ENCODE measurements around the gene SHC2. TPM values are rescaled to one million over a fixed set of nuclear protein-coding genes. Genes with fewer than 3 reads are reported as not detected.

Gene SHC2
- total and polyA plus RNA-seq, 2 donors (not counting 3 experiments of a cell fraction or from before 2014, with no cell fraction given): 7.5 to 11.8 TPM

DNA sequence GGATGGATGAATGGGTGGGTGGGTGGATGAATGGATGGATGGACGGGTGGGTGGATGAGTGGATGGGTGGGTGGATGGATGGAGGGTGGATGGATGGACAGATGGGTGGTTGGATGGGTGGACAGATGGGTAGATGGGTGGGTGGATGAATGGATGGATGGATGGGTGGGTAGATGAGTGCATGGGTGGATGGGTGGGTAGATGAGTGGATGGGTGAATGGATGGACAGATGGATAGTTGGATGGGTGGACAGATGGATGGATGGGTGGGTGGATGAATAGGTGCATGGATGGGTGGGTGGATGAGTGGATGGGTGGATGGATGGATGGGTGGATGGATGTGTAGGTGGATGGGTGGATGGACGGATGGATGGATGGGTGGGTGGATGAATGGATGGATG lies 17.8 kb downstream of the SHC2 start:
- no peaks in the 10 kb centered on the region for H3K27me3 ChIP-seq (ENCODE audit: control insufficient read depth in 2 of 2, insufficient read depth in 2 of 2, low read length in 2 of 2)
- DNase-seq (ENCODE audit: low read depth, low spot score) (no peak), FAIRE-seq (no peak)
- CTCF ChIA-PET: no interaction called here
- no peaks in the 10 kb centered on the region for H4K20me1 ChIP-seq (replicated peaks; ENCODE audit: control insufficient read depth, extremely low read depth, insufficient read depth, low read length)
- H3K9me3 ChIP-seq (replicated peaks; ENCODE audit: control insufficient read depth, insufficient read depth, low read length): no peaks in the 10 kb centered on the region
- no peaks in the 10 kb centered on the region for H3K4me1 ChIP-seq (ENCODE audit: control insufficient read depth, extremely low read depth, insufficient read depth, low read length)
- no peaks in the 10 kb centered on the region for H3K36me3 ChIP-seq (ENCODE audit: control insufficient read depth in 2 of 2, extremely low read depth in 1 of 2, insufficient read depth in 2 of 2, low read length in 2 of 2)
- no peak overlapping the region for H3K4me3 ChIP-seq (replicated peaks in 1 of 3; ENCODE audit: insufficient read depth in 1 of 3, low read depth in 1 of 3, low read length in 3 of 3)
- H3K27ac ChIP-seq (ENCODE audit: insufficient read depth, low read depth, low read length): no peak overlapping the region
- H3K4me2 ChIP-seq (ENCODE audit: insufficient read depth, low read length): no peak overlapping the region
- POLR2A ChIA-PET: no interaction called here
- no peaks in the 10 kb centered on the region for H3K9me1 ChIP-seq (replicated peaks; ENCODE audit: control insufficient read depth, extremely low read depth, insufficient read depth, low read length)
- H3K79me2 ChIP-seq (ENCODE audit: control insufficient read depth, insufficient read depth, low read length): no peaks in the 10 kb centered on the region
- TF ChIP-seq MYC (IDR thresholded peaks at IDR 0.05; ENCODE audit: low read depth, low read length) (no peak), GATA2 (IDR thresholded peaks at IDR 0.05; ENCODE audit: insufficient read depth, insufficient read length, low read depth, low read length) (no peak), POLR2A (IDR thresholded peaks at IDR 0.05; ENCODE audit: low read depth, low read length) (no peak), JUN (IDR thresholded peaks at IDR 0.05; ENCODE audit: borderline replicate concordance, insufficient read depth, insufficient read length, low read depth) (no peak)
- TF ChIP-seq, protein P1, sequence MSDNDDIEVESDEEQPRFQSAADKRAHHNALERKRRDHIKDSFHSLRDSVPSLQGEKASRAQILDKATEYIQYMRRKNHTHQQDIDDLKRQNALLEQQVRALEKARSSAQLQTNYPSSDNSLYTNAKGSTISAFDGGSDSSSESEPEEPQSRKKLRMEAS (IDR thresholded peaks at IDR 0.05; ENCODE audit: insufficient read depth, insufficient read length): no peak
- TF ChIP-seq, protein P2, sequence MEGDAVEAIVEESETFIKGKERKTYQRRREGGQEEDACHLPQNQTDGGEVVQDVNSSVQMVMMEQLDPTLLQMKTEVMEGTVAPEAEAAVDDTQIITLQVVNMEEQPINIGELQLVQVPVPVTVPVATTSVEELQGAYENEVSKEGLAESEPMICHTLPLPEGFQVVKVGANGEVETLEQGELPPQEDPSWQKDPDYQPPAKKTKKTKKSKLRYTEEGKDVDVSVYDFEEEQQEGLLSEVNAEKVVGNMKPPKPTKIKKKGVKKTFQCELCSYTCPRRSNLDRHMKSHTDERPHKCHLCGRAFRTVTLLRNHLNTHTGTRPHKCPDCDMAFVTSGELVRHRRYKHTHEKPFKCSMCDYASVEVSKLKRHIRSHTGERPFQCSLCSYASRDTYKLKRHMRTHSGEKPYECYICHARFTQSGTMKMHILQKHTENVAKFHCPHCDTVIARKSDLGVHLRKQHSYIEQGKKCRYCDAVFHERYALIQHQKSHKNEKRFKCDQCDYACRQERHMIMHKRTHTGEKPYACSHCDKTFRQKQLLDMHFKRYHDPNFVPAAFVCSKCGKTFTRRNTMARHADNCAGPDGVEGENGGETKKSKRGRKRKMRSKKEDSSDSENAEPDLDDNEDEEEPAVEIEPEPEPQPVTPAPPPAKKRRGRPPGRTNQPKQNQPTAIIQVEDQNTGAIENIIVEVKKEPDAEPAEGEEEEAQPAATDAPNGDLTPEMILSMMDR (IDR thresholded peaks at IDR 0.05; ENCODE audit: extremely low read depth in 1 of 2, insufficient read depth in 1 of 2, low read depth in 1 of 2, low read length in 2 of 2): no peak
- intact Hi-C loops (cut with micrococcal nuclease) (no loop called here), dilution Hi-C loops (cut with MboI; ENCODE audit: extremely low pct_ligation_motif_present, low sequenced_read_pairs) (no loop called here)
- no TSS peak for BruUV-seq (replicated peaks)
- no peak overlapping the region for H3K9ac ChIP-seq (replicated peaks; ENCODE audit: extremely low read depth, insufficient read depth, low read length)
- no peak overlapping the region for H2AFZ ChIP-seq (ENCODE audit: low read depth, low read length)

GRCh38 chr19:442085-442484 lies 18.7 kb downstream of the SHC2 start:
- ChIA-PET POLR2A (no interaction called here), CTCF (no interaction called here)
- Histone ChIP-seq H3K79me2 (ENCODE audit: control insufficient read depth, insufficient read depth, low read length) (no peaks in the 10 kb centered on the region), H3K4me2 (ENCODE audit: insufficient read depth, low read length) (no peak overlapping the region), H3K9me3 (replicated peaks; ENCODE audit: control insufficient read depth, insufficient read depth, low read length) (no peaks in the 10 kb centered on the region), H4K20me1 (replicated peaks; ENCODE audit: control insufficient read depth, extremely low read depth, insufficient read depth, low read length) (no peaks in the 10 kb centered on the region), H3K27ac (ENCODE audit: insufficient read depth, low read depth, low read length) (no peak overlapping the region), H3K4me1 (ENCODE audit: control insufficient read depth, extremely low read depth, insufficient read depth, low read length) (no peaks in the 10 kb centered on the region), H3K36me3 (ENCODE audit: control insufficient read depth in 2 of 2, extremely low read depth in 1 of 2, insufficient read depth in 2 of 2, low read length in 2 of 2) (no peaks in the 10 kb centered on the region), H3K4me3 (replicated peaks in 1 of 3; ENCODE audit: insufficient read depth in 1 of 3, low read depth in 1 of 3, low read length in 3 of 3) (no peak overlapping the region), H2AFZ (ENCODE audit: low read depth, low read length) (no peak overlapping the region), H3K9ac (replicated peaks; ENCODE audit: extremely low read depth, insufficient read depth, low read length) (no peak overlapping the region), H3K9me1 (replicated peaks; ENCODE audit: control insufficient read depth, extremely low read depth, insufficient read depth, low read length) (no peaks in the 10 kb centered on the region), H3K27me3 (ENCODE audit: control insufficient read depth in 2 of 2, insufficient read depth in 2 of 2, low read length in 2 of 2) (no peaks in the 10 kb centered on the region)
- dilution Hi-C loops (cut with MboI; ENCODE audit: extremely low pct_ligation_motif_present, low sequenced_read_pairs): no loop called here
- no peak for FAIRE-seq
- BruUV-seq (replicated peaks): no TSS peak
- no peak for TF ChIP-seq JUN (IDR thresholded peaks at IDR 0.05; ENCODE audit: borderline replicate concordance, insufficient read depth, insufficient read length, low read depth)
- TF ChIP-seq GATA2 (IDR thresholded peaks at IDR 0.05; ENCODE audit: insufficient read depth, insufficient read length, low read depth, low read length): no peak
- TF ChIP-seq, protein P1 (IDR thresholded peaks at IDR 0.05; ENCODE audit: insufficient read depth, insufficient read length): no peak
- no peak for TF ChIP-seq EZH2 (IDR thresholded peaks at IDR 0.05; ENCODE audit: borderline replicate concordance, low read depth, low read length, severe bottlenecking)
- no peak for TF ChIP-seq FOS (IDR thresholded peaks at IDR 0.05; ENCODE audit: borderline replicate concordance, insufficient read depth, low read length)
- TF ChIP-seq POLR2A (IDR thresholded peaks at IDR 0.05; ENCODE audit: low read depth, low read length): no peak
- no peak for TF ChIP-seq MYC (IDR thresholded peaks at IDR 0.05; ENCODE audit: low read depth, low read length)
- TF ChIP-seq POLR2AphosphoS5 (IDR thresholded peaks at IDR 0.05; ENCODE audit: insufficient read depth, low read depth, low read length): no peak
- TF ChIP-seq, protein P2 (IDR thresholded peaks at IDR 0.05; ENCODE audit: extremely low read depth in 1 of 2, insufficient read depth in 1 of 2, low read depth in 1 of 2, low read length in 2 of 2): no peak
- intact Hi-C loops (cut with micrococcal nuclease): no loop called here
- DNase-seq (ENCODE audit: low read depth, low spot score): no peak

Data from endothelial cell of umbilical vein (primary cell).